H1 (cell line): Measurements from ENCODE around the gene ARHGEF28. TPM values are rescaled to one million over a fixed set of nuclear protein-coding genes. Genes with fewer than 3 reads are reported as not detected.

Experiments
- CTCF ChIA-PET: fragments of 300-600 bp; sonication (Branson Sonifier 250); formaldehyde crosslinking; loops from one replicate; lab custom pipeline; 2021; ENCODE audit not compliant: partially characterized antibody; lab: Charles Lee
- POLR2A ChIA-PET: fragments of 300-600 bp; sonication (Branson Sonifier 250); formaldehyde crosslinking; loops from one replicate; lab custom pipeline; 2021; ENCODE audit warnings: inconsistent platforms; ENCODE audit not compliant: partially characterized antibody; lab: Charles Lee
- DNase-seq, 2 experiments: peaks; one replicate each; pipeline versions ENCODE4 v3.0.0 to v3.0.0-alpha.2; 2010 to 2022; ENCODE audit warnings: low spot score in 2 of 2, low read depth in 1 of 2, mixed read lengths in 1 of 2
- FAIRE-seq: peaks from 2 replicates; lab custom pipeline; 2011; peaks lifted over from hg19 to GRCh38; lab: Jason Lieb, UNC
- H2AFZ ChIP-seq: 2 replicates; pipeline ENCODE4 v1.8.1; 2012; ENCODE audit warnings: low read length, inconsistent platforms
- H2AK5ac ChIP-seq: 2 replicates; pipeline ENCODE4 v1.6.1; 2013; ENCODE audit warnings: low read depth, low read length
- H2BK120ac ChIP-seq: replicated peaks from 2 replicates; pipeline ENCODE3; 2013; ENCODE audit warnings: low read depth, low read length, inconsistent platforms
- H2BK12ac ChIP-seq: 2 replicates; pipeline ENCODE4 v1.6.1; 2013; ENCODE audit warnings: low read depth, low read length
- H2BK15ac ChIP-seq: 2 replicates; pipeline ENCODE4 v1.6.1; 2013; ENCODE audit warnings: low read length
- H2BK20ac ChIP-seq: 2 replicates; pipeline ENCODE4 v1.6.1; 2013; ENCODE audit warnings: low read length
- H2BK5ac ChIP-seq: 2 replicates; pipeline ENCODE4 v1.6.1; 2013; ENCODE audit warnings: low read depth, low read length
- H3K14ac ChIP-seq: 2 replicates; pipeline ENCODE4 v1.6.1; 2013; ENCODE audit warnings: inconsistent platforms; ENCODE audit not compliant: insufficient read length
- H3K18ac ChIP-seq: 2 replicates; pipeline ENCODE4 v1.6.1; 2013; ENCODE audit warnings: low read length; ENCODE audit errors: extremely low read depth
- H3K23ac ChIP-seq: 2 replicates; pipeline ENCODE4 v1.6.1; 2013; ENCODE audit warnings: inconsistent platforms; ENCODE audit not compliant: insufficient read length
- H3K23me2 ChIP-seq: 2 replicates; pipeline ENCODE4 v1.6.1; 2013; ENCODE audit warnings: low read depth, low read length
- H3K27ac ChIP-seq: 2 replicates; pipeline ENCODE4 v1.6.1; 2011; ENCODE audit warnings: low read depth, low read length, inconsistent platforms
- H3K27me3 ChIP-seq, 4 experiments: replicated peaks in 1 of 4; 1 replicate in 1 of 4; 2 replicates in 3 of 4; pipeline versions ENCODE4 v1.6.1 to v1.8.1; 2011 to 2013; ENCODE audit warnings: low read length in 3 of 4, mild to moderate bottlenecking in 3 of 4, inconsistent platforms in 2 of 4, mixed read lengths in 2 of 4, moderate library complexity in 1 of 4; ENCODE audit not compliant: control insufficient read depth in 3 of 4, insufficient read depth in 3 of 4; ENCODE audit errors: extremely low read depth in 1 of 4
- H3K36me3 ChIP-seq, 4 experiments: 2 replicates each; pipeline versions ENCODE4 v1.6.1 to v1.8.1; 2011 to 2013; ENCODE audit warnings: mild to moderate bottlenecking in 4 of 4, low read length in 3 of 4, moderate library complexity in 2 of 4, control low read depth in 1 of 4, inconsistent platforms in 1 of 4; ENCODE audit not compliant: insufficient read depth in 4 of 4, control insufficient read depth in 2 of 4
- H3K4ac ChIP-seq: replicated peaks from 2 replicates; pipeline ENCODE3; 2013; ENCODE audit warnings: low read length, low read depth, mixed read lengths, inconsistent platforms; ENCODE audit not compliant: insufficient read length
- H3K4me1 ChIP-seq, 4 experiments: replicated peaks in 1 of 4; 1 replicate in 1 of 4; 2 replicates in 3 of 4; pipeline versions ENCODE4 v1.6.1 to v1.8.1; 2011 to 2013; ENCODE audit warnings: low read length in 3 of 4, inconsistent platforms in 2 of 4, mixed read lengths in 1 of 4; ENCODE audit not compliant: insufficient read depth in 4 of 4, control insufficient read depth in 3 of 4
- H3K4me2 ChIP-seq, 2 experiments: 2 replicates each; pipeline versions ENCODE4 v1.6.1 to v1.8.1; 2011 to 2013; ENCODE audit warnings: low read depth in 2 of 2, low read length in 2 of 2, control low read depth in 1 of 2, inconsistent platforms in 1 of 2, mild to moderate bottlenecking in 1 of 2; ENCODE audit not compliant: insufficient read depth in 1 of 2
- H3K4me3 ChIP-seq, 4 experiments: fragments of 200-600, 300-600 bp in 1 of 4; sonication (generic), shearing (Covaris generic), sonication (Bioruptor Twin) in 1 of 4; 2 replicates each; pipeline versions ENCODE4 v1.5.1 to v1.8.1; 2011 to 2016; ENCODE audit warnings: low read length in 4 of 4, low read depth in 3 of 4, control low read depth in 2 of 4, inconsistent platforms in 2 of 4, mild to moderate bottlenecking in 2 of 4, mixed read lengths in 1 of 4, moderate library complexity in 1 of 4; ENCODE audit not compliant: insufficient read depth in 2 of 4; ENCODE audit errors: extremely low read depth in 1 of 4
- H3K56ac ChIP-seq: replicated peaks from 2 replicates; pipeline ENCODE3; 2013; ENCODE audit warnings: low read depth, mild to moderate bottlenecking, mixed read lengths, low read length, inconsistent platforms; ENCODE audit not compliant: insufficient read length
- H3K79me1 ChIP-seq: 2 replicates; pipeline ENCODE4 v1.6.1; 2013; ENCODE audit warnings: low read depth, low read length, control low read depth
- H3K79me2 ChIP-seq, 2 experiments: 2 replicates each; pipeline versions ENCODE4 v1.6.1 to v1.8.1; 2012 to 2013; ENCODE audit warnings: low read length in 2 of 2, mild to moderate bottlenecking in 2 of 2, inconsistent platforms in 1 of 2; ENCODE audit not compliant: insufficient read depth in 2 of 2, control insufficient read depth in 1 of 2
- H3K9ac ChIP-seq, 4 experiments: replicated peaks in 1 of 4; 1 replicate in 1 of 4; 2 replicates in 3 of 4; pipeline versions ENCODE4 v1.6.1 to v1.8.1; 2011 to 2013; ENCODE audit warnings: low read depth in 3 of 4, low read length in 3 of 4, control low read depth in 2 of 4, mild to moderate bottlenecking in 2 of 4, moderate library complexity in 2 of 4, inconsistent platforms in 1 of 4; ENCODE audit errors: extremely low read depth in 1 of 4
- H3K9me3 ChIP-seq, 2 experiments: 2 replicates each; pipeline versions ENCODE4 v1.6.1 to v1.8.1; 2012 to 2013; ENCODE audit warnings: mild to moderate bottlenecking in 2 of 2, moderate library complexity in 2 of 2, control low read depth in 1 of 2, inconsistent platforms in 1 of 2, low read depth in 1 of 2, low read length in 1 of 2, mixed read lengths in 1 of 2; ENCODE audit not compliant: insufficient read depth in 2 of 2
- H4K20me1 ChIP-seq, 2 experiments: replicated peaks in 1 of 2; 2 replicates each; pipeline versions ENCODE3 to v1.8.1; 2011 to 2013; ENCODE audit warnings: inconsistent platforms in 2 of 2, low read length in 2 of 2, mild to moderate bottlenecking in 1 of 2; ENCODE audit not compliant: insufficient read depth in 2 of 2, control insufficient read depth in 1 of 2
- H4K5ac ChIP-seq: 2 replicates; pipeline ENCODE4 v1.6.1; 2013; ENCODE audit warnings: low read length, low read depth, mixed read lengths, inconsistent platforms; ENCODE audit not compliant: insufficient read length
- H4K8ac ChIP-seq: 2 replicates; pipeline ENCODE4 v1.8.0; 2013; ENCODE audit warnings: mild to moderate bottlenecking, moderate library complexity, low read length, inconsistent platforms; ENCODE audit not compliant: insufficient read depth; ENCODE audit errors: extremely low read depth
- H4K91ac ChIP-seq: replicated peaks from 2 replicates; pipeline ENCODE3; 2013; ENCODE audit warnings: low read length, mixed read lengths, inconsistent platforms; ENCODE audit not compliant: insufficient read length
- CEBPB ChIP-seq: IDR thresholded peaks from 2 replicates; pipeline ENCODE4 v1.6.1; 2012; ENCODE audit warnings: low read depth, low read length
- EGR1 ChIP-seq: IDR thresholded peaks from 2 replicates; pipeline ENCODE4 v1.6.1; 2011; ENCODE audit warnings: low read depth, low read length, borderline replicate concordance
- WGBS, 2 experiments: shearing (Covaris generic) in 1 of 2; methylation state at CpG; one replicate each; pipeline versions ENCODE4 v1.1.6 to v1.1.7; 2013 to 2015; ENCODE audit warnings: low lambda C conversion rate in 2 of 2, mixed read lengths in 2 of 2, inconsistent platforms in 1 of 2, low coverage in 1 of 2, missing lambda C conversion rate in 1 of 2; ENCODE audit not compliant: insufficient replicate concordance in 2 of 2, insufficient coverage in 1 of 2, insufficient read length in 1 of 2; ENCODE audit errors: extremely low coverage in 1 of 2, missing lambda C conversion rate in 1 of 2; 5-methylcytosine and 5-hydroxymethylcytosine counted together
- polyA plus RNA-seq, 7 experiments: library from polyadenylated mRNA; depleted of rRNA in 3 of 7; stranded (reverse) in 5 of 7; unstranded in 2 of 7; fragments of >200 nt in 5 of 7; fragments of 200-250 nt in 2 of 7; gene quantifications; 1 replicate in 5 of 7; 2 replicates in 1 of 7; 4 replicates in 1 of 7; pipeline versions ENCODE4 v1.2.1 to v1.2.3, GENCODE V29; 2011 to 2013; ENCODE audit warnings: missing spikeins in 2 of 7, mixed read lengths in 2 of 7
- total RNA-seq: library from RNA; stranded (reverse); fragmentation: NEBNext Ultra II Directional; extraction: Animal tissue kit (Norgen Biotek cat#: 25700); gene quantifications from 2 replicates; pipeline ENCODE4 v1.2.1, GENCODE V29; 2021

ARHGEF28 gene
- total and polyA plus RNA-seq, 2 of the 8 experiments (the other 6 are each of a cell fraction or from before 2014, with no cell fraction given), result 0.33 to 1.0 TPM

DNA sequence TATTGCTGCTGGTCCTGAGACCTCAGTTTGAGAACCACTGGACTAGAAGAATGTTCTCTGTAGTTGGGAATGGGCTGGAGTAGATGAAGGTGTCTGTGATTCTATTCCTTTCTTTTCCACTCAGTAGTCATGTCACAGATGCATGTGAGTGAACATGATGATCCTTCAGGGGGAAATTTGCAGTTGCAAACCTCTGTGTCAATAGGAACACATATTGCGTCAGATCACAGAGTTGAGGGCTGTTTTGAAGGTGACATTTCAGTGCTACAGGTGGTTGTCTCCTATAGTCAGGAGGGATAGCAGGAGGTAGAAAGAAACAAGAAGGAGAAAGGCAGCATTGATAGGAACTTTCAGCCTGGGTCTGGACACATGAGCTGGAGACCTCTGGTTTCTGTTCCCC, 239.3 kb downstream of the ARHGEF28 start:
- no peaks in the 10 kb centered on the region for H3K9me3 ChIP-seq
- no peak overlapping the region for H4K91ac ChIP-seq
- ChIA-PET CTCF (no interaction called here), POLR2A (no interaction called here)
- H2AK5ac ChIP-seq, result no peak overlapping the region
- H3K56ac ChIP-seq, result no peak overlapping the region
- H3K36me3 ChIP-seq, result no peaks in the 10 kb centered on the region
- H3K4ac ChIP-seq, result no peak overlapping the region
- no peak overlapping the region for H3K27ac ChIP-seq
- H3K27me3 ChIP-seq, result no peaks in the 10 kb centered on the region
- H3K79me1 ChIP-seq, result no peaks in the 10 kb centered on the region
- no peak overlapping the region for H3K14ac ChIP-seq
- 93% methylated on average over 1 of the region's 1 CpG; no CpG with 5 or more reads in 1 of the 2 experiments for WGBS, 2 experiments
- no peak overlapping the region for H3K23ac ChIP-seq
- H3K18ac ChIP-seq, result no peak overlapping the region
- no peak overlapping the region for H2BK20ac ChIP-seq
- no peaks in the 10 kb centered on the region for H3K23me2 ChIP-seq
- no peak overlapping the region for H3K4me3 ChIP-seq
- no peak overlapping the region for H2BK120ac ChIP-seq
- no peaks in the 10 kb centered on the region for H4K20me1 ChIP-seq
- TF ChIP-seq EGR1, result no peak
- peak; percentile 43; the same call in 1 of the 2 replicates for TF ChIP-seq CEBPB
- no peak overlapping the region for H4K8ac ChIP-seq
- H2AFZ ChIP-seq, result no peak overlapping the region
- H3K4me2 ChIP-seq, result no peak overlapping the region
- FAIRE-seq (no peak), DNase-seq (no peak)
- H3K4me1 ChIP-seq, result no peaks in the 10 kb centered on the region
- H2BK12ac ChIP-seq, result no peak overlapping the region
- H4K5ac ChIP-seq, result no peak overlapping the region
- H3K9ac ChIP-seq, result no peak overlapping the region; a peak in 1 of 7 replicates
- H2BK15ac ChIP-seq, result no peak overlapping the region
- H2BK5ac ChIP-seq, result no peak overlapping the region
- H3K79me2 ChIP-seq, result no peaks in the 10 kb centered on the region
